Measurements from ENCODE around the gene VAV2.
"Not testable (repeated sequence)": the region's sequence is repeated elsewhere in the genome, so short reads cannot be mapped to it uniquely, and the experiment has no call there.

Gene VAV2

DNA sequence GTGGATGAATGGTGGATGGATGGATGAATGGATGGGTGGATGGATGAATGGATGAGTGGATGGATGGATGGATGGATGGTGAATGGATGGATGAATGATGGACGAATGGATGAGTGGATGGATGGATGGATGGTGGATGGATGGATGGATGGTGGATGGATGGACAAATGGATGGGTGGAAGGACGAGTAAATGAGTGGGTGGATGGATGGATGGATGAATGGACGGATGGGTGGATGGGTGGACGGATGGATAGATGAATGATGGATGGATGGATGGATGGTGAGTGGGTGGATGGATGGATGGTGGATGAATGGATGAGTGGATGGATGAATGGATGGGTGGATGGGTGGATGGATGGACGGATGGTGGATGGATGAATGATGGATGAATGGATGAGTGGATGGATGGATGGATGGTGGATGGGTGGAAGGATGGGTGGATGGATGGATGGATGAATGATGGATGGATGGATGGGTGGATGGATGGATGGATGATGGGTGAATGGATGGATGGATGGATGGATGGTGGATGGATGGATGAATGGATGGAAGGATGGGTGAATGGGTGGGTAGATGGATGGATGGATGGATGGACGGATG, 58.6 kb downstream of the VAV2 start:
- no peak for DNase-seq

DNA sequence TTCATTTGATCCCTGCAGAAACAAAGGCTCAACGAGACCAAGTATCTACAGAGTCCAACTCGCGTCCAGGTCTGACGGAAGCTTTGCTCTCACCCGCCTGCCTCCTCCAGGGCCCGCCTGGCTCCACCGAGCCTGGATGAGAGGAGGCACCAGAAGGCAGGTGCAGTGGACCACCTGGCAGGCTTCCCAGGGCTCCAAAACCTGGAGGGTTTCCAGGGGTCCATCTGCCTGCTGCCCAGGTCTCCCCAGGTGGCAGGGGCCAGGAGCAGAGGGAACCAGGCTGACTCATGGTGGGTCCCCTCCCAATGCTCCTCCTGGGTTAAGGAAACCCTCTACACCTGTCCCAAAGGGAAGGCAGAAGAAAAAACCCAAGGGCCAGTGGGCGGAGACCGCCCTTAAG, 59.5 kb downstream of the VAV2 start:
- no peak for DNase-seq

DNA sequence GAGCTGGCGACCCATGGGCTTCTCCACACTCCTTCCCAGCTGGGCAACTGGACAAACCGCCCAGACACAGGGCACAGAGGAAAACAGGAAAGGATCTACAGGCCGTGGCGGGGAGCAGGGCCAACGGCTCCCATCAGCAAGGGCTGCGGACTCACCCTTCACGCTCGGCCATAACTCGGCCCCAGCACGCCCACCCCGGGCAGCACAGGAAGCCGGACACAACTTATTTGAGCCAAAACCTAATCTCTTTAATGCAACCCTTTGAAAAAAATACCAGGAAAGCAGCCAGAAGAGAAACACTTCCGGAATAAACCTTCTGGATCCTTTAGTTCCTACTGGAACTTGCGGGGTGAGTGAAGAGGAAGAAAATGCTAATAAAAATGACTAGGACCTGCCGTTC, 59.9 kb downstream of the VAV2 start:
- no peak for DNase-seq

DNA sequence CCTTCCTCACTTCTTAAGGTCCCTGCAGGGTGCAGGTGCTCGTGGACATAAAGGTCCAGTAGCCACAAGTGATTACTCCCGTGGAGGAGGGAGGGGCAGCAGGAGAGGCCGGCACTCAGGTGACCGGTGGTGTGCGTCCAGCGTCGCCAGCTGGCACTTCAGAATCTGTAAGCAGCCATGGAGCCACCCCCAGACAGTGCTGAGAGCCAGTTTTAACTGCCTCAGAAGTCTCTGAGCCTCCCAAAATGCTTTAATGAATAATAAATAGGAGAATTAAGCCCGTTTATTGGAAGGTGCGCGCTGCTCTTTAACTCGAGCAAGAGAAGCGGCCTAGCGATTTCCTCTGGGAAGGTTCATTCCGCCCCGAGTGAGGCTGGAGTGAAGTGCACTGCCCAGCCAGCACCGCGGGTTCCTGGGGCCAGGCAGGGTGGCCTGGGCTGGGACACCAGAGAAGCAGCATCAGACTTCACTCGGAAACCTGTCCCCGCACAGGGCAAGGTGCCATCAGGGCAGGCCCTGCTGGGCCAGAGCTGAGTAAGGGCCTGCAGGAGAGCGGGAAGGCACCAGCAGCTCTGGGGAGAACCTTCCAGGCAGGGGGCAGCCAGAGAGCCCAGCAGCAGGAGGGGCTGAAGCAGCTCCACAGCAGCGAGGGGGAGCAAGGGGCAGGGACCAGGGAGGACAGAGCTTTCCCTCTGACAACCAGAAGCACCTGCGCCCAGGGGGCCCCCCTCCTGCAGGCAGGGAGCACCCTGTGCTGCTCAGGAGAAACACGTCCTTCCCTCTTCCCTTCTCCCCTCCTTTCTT, 61.2 kb downstream of the VAV2 start:
- DNase-seq: no peak

DNA sequence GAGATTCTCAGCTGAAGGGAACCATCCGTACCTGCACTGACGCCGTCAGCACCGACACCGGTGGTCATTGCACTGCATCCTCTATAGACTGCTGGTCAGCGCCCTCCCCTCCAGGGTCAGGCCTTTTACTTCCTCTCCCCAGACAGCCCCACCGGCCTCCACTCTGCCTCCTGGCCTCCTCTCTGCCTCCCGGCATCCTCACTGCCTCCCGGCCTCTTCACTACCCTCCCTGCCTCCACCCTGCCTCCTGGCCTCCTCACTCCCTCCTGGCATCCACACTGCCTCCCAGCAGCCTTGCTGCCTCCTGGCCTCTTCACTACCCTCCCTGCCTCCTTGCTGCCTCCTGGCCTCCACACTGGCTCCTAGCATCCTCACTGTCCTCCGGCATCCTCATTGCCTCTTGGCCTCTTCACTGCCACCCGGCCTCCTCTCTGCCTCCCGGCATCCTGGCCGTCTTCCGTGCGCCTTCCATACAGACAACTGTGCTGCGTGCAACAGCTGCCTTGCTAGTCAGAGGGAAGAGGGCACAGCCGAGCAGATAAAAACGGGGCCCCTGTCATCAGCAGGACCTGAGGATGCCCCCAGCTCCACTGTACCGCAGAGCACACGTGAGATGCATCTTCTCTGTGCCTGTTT, 62.0 kb downstream of the VAV2 start:
- no peak for DNase-seq

DNA sequence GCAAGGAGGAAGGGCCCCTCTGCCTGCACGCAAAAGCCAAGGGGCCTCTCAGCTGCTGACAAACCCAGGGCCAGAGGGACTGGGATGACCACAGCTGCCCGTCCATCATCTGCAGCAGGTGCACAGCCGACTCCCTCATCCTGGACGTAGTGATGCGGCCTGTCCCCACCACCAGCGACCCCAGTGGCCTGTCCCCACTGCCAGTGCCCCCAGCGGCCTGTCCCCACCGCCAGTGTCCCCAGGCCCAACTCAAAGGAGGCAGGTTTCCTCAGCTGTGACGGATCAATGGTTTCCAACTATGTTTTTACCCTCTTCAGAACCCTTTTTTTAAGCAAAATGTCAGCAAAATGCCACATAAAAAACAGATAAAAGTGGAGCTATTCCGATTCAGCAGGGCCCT, 62.5 kb downstream of the VAV2 start:
- no peak for DNase-seq

DNA sequence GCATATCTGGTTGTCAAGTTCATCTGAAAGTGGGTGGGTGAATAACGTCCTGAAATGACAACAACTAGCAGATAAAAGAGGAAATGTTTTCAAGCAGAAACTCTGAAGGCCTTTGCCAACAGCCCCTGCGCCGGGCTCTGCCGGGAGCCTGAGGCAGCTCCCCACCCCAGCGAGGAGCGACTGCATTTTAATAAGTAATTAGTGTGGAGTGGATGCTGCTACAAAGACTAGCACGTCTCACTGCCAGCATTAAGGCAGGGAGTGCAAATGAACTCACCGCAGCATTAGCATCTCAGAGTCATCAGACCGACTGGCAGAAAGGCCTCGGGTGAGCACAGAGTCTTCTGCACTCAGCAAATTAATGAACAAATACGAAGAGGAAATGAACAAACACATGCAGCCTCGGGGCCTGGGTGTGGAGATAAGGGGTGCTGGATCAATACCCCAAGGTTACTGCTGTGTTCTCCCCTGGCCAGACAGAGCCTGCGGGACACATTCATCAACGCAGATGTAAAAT, 63.8 kb downstream of the VAV2 start:
- DNase-seq: no peak

DNA sequence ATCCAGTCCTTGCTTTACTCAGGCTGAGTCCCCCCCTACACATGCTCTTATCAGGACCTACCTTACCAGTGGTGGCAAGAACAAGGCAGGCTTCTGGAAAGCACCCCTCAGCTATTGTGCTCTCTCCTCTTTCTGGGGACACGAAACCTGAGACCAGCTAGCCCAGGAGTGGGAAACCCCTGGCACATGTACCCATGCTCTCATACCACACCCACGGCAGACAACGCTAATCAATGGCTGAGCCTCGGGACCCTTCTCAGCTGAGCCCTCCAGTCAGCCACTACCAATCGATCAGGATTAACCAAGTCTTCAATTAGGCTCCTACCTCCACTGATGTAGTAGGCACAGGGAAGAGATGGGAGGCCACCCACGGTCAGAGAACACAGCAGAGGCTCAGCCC, 65.1 kb downstream of the VAV2 start:
- DNase-seq: no peak

DNA sequence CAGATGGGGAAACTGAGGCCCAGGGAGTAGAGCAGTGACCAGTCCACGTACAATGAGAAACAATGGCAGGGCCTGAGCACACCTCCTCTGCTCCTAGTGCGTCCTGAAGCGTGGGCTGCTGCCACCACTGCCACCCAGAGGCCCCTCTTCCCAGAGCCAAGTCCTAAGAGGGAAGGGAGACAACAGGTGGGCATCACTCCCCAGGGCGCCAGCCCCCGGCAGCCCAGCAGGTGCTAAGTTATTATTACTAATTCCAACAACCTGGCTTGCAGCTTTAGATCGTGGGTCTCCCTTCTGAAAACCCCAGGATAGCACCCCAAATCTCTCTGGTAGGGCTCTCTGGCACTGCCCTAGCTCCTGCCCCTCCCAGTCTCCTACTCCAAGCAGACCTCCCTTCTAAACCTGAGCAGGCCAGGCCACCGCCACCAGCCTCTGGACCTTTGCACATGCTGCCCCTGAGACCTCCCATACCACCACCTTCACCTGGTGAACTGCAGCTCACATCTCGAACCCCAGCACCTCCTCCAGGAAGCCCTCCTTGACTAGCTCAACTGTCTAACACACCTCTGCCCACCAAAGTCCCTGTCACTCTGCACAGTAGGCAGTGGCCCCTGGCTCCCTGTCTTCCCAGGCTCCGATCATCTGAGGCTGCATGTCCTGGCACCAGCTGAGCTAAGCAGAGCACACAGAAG, 65.8 kb downstream of the VAV2 start:
- DNase-seq: no peak

DNA sequence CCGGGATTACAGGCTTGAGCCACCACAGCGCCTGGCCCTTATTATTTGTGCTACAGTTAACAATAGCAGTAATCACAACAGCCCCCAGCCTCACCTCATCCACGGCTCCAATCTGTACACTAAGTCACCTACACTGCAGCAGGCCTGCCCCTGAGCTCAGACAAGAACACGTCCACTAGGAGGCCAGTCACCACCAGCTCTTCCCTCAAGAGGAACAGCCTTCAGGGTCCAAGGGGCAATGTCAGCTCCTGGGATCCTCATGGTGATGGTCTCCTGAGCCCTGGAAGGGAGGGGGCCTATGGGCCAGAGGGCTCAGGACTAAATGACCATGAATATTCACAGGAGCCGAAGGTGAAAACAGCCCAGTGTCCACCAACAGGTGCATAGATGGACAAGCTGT, 67.7 kb downstream of the VAV2 start:
- no peak for DNase-seq

DNA sequence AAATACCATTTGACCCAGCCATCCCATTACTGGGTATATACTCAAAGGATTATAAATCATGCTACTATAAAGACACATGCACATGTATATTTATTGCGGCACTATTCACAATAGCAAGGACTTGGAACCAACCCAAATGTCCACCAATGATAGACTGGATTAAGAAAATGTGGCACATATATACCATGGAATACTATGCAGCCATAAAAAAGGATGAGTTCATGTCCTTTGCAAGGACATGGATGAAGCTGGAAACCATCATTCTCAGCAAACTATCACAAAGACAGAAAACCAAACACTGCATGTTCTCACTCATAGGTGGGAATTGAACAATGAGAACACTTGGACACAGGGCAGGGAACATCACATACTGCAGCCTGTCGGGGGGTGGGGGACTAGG, 68.5 kb downstream of the VAV2 start:
- DNase-seq: not testable (repeated sequence)

DNA sequence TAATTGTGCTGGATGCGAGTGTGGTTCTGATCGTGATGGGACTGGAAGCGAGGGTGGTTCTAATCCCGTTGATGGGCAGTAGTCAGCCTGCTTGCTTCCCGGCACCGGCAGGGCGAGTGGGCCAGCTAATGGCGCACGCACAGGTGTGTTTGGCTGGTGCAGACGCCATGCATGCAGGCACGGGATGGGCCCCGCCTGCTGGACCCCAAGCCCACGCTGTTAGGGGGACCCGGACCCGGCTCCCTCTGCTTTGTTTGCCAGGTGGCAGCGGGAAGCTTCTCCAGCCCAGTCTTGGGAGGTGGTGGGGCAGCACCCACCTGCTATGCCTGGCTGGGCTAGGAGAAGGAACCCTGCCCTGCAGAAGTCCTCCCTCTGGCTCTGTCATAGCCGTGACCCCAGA, 70.3 kb downstream of the VAV2 start:
- DNase-seq: no peak

DNA sequence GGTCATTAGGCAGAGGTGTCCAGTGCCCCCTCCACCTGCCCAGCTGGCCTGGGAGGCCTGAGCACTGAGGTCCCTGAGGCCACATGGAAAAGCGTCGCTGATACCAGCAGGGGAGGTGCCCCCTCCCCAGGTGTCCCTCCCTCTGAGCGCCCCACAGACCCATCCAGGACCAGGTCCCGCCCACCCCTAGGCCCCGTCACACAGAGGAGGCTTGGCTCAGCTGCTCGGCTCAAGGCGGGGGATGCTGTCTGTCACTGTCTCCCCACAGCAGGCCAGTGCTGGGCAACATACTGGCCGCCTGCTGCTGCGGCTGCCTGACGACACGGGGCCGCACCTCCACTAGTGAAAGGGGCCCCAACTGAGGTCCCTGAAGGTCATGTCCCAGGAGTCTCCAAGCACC, 71.7 kb downstream of the VAV2 start:
- no peak for DNase-seq

DNA sequence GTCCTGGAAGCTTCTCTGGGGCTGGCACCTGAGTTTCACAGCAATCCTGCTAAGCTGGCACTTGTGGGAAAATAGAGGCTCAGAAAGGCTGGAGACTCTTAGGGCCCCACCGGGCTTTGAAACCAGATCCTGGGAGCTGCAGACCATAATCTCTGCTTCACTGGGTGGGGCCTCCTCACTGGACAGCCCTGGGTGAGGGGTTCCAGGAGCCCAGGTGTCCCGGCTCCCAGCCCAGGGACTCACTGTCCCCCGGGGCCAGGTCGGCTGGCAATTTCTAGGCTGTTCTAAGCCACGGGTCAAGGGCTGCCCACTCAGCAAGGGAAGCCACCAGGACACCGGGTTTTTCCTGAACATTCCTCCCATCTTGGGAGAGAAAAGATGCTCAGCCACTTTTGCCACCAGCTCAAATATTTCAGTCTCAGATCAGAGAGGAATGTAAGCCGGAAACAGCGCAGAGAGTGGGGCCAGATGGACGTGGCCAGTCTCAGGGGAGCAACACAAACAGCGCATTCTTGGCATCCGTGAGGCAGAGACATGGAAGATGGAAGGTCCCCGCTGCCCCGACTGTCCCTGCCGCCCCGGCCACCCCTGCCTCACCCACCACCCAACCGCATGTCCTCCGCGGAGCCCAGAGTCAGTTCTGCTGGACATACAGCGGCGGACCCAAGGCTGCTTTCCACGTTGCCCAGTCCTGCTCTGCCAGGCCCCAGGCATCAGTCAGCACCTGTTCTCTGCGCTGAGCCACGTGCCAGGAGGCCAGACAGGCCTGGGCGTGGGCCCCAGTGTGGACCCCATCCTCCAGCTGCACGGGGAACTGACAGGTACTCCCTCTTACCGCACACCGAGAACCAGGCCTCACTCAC, 72.6 kb downstream of the VAV2 start:
- no peak for DNase-seq

DNA sequence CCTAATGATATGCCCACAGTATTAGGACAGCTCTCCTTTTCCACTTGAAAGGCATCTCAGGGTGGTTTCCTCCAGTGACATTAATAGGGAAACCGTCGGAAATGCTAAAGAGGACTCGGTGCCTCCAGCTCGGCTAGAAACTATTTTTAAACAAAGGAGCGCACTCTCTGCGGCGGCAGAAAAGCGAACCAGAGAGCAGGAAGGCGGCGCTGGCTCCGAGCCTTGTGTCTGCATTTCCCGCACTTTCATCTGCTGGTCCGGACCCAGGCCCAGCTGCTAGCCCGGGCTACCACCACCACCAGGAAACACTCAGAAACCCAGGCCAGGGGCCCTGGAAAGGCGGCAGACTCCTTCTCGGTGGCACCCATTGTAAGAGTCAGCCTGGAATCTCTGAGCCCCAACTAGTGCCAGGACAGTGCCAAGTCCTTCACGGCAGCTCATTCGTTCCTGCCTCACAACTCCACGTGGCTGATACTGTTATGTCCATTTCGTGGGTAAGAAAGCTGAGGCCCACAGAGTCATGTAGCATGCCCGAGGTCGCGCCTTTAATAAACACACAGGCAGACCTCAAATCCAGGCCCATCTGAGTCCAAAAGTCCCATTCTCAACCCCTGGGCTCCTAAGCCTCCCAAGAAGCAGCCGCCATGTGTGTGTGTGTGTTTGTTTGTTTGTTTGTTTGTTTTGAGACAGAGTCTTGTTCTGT, 73.9 kb downstream of the VAV2 start:
- DNase-seq: no peak

DNA sequence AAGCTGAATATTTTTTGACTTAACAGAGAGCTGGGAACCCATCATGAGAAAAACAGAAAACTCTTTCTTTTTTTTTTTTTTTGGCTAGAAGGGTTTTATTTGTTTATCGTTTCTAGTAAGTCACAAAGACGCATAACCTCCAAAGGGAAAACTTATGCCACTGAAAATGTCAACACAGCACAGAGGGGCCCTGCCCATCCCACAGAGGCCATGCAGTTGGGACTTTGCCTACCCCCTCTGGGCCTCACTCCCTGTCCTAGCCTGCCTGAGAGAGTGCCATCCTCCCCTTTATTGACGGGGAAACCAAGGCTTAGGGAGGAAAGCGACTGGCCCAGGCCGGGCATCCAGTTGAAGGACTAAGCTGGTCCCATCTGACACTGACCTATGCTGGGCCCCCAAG, 74.7 kb downstream of the VAV2 start:
- no peak for DNase-seq

DNA sequence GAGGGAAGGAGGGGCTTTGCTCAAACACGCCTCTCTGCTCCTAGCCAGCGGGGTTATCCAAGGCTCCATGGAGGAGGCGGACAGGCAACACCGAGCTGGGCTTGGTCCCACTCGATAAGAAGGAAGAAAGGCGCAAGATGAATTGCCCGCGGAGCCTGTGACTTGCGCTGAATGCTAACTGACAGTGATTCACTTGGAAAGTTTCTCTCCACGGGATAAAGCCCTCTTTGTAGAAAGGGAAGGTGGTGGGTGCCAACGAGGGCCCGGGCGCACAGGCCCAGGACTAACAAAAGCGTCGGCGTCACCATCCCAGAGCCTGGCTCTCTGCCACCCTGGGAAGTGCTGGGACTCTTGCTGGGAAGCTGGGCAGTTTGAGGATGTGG, 76.0 kb downstream of the VAV2 start:
- DNase-seq: no peak

DNA sequence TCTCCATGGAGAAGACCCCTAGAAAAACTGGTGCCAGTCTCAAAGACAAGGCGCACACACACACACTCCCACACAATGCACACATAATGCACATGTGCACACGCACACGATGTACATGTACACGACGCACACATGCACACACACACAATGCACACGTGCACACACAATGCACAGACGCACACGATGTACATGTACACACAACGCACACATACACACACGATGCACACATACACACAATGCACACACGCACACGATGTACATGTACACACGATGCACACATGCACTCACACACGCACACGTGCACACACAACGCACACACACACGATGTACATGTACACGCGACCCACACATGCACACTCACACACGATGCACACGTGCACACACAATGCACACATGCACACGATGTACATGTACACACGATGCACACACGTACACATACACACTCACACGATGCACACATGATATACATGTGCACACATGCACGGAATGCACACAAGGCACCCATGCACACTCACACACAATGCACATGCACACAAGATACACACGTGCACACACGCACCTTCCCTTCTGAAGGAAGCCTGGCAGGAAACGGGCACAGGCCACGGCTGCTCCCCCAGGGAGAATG, 76.5 kb downstream of the VAV2 start:
- DNase-seq: no peak

DNA sequence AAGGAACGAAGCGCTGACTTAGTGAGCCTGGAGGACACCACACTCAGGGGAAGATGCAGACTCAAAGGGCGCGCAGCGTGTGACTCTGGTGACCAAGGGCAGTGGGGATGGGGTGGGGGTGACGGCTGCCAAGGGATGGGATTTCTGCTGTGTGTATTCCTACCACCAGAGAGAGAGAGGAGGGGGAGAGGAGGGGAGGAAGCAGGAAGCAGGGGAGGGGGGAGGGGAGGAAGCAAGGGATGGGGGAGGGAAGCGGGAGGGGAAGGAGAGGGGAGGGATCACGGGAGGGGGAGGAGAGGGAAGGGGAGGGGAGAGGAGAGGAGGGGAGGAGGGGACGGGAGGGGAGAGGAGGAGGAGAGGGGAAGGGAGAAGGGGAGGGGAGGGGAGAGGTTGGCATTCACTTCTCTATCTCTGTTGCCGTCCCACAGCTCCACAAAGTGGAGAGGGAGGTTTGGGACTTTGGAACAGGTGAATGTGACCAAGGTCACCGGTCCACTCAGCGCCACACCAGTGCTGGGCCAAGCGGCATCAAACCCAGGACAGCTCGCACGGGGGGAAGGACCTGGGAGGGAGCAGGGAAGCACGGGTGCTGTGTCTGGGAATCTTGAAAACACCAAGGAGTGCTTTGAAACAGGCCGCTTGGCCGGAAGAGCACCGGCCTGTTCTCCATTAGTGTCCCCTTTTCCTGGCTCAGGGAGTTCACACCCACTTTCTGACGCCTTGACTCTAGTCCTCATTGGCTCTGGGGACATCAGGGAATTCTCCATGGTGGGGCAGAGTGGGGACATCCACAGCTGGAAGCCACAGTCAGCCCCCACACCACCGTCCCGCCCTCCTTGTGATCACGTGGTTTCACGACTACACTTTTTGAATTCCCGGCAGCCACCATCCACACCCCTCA, 77.4 kb downstream of the VAV2 start:
- no peak for DNase-seq

Measured in CD4-positive, alpha-beta T cell treated with Interleukin-1 beta for 1 hour (primary cell).